ENCODE results near the gene CCR6.

DNA sequence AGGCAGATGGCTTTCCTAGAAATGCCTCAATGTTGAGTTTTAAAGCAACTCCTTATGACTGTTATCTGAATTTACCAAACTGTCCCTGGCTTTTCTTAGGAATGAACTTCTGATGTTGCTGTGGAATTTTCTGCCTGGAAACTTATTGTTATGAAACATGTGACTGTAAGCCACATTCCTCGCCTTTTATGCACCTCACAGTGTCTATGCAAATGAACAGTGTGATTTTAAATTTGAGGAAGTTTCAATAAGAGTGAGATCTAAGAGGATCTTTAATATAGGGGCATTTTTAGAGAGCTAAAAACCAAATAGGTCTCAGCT lies 2.4 kb upstream of the CCR6 start:
- TF ChIP-seq, protein P1, sequence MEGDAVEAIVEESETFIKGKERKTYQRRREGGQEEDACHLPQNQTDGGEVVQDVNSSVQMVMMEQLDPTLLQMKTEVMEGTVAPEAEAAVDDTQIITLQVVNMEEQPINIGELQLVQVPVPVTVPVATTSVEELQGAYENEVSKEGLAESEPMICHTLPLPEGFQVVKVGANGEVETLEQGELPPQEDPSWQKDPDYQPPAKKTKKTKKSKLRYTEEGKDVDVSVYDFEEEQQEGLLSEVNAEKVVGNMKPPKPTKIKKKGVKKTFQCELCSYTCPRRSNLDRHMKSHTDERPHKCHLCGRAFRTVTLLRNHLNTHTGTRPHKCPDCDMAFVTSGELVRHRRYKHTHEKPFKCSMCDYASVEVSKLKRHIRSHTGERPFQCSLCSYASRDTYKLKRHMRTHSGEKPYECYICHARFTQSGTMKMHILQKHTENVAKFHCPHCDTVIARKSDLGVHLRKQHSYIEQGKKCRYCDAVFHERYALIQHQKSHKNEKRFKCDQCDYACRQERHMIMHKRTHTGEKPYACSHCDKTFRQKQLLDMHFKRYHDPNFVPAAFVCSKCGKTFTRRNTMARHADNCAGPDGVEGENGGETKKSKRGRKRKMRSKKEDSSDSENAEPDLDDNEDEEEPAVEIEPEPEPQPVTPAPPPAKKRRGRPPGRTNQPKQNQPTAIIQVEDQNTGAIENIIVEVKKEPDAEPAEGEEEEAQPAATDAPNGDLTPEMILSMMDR (IDR thresholded peaks at IDR 0.05; ENCODE audit: control extremely low read depth in 1 of 3, insufficient read depth in 1 of 3, low read depth in 1 of 3, low read length in 3 of 3) = no peak
- TF ChIP-seq TEAD4 (IDR thresholded peaks at IDR 0.05; ENCODE audit: low read depth, low read length) = no peak
- no peak for TF ChIP-seq CTBP2 (IDR thresholded peaks at IDR 0.05; ENCODE audit: borderline replicate concordance, insufficient read depth, insufficient read length, low read length)
- TF ChIP-seq TAF1 (IDR thresholded peaks at IDR 0.05; ENCODE audit: low read depth, low read length) = no peak
- no peak for TF ChIP-seq YY1 (IDR thresholded peaks at IDR 0.05; ENCODE audit: low read depth, low read length)
- TF ChIP-seq, protein P2, sequence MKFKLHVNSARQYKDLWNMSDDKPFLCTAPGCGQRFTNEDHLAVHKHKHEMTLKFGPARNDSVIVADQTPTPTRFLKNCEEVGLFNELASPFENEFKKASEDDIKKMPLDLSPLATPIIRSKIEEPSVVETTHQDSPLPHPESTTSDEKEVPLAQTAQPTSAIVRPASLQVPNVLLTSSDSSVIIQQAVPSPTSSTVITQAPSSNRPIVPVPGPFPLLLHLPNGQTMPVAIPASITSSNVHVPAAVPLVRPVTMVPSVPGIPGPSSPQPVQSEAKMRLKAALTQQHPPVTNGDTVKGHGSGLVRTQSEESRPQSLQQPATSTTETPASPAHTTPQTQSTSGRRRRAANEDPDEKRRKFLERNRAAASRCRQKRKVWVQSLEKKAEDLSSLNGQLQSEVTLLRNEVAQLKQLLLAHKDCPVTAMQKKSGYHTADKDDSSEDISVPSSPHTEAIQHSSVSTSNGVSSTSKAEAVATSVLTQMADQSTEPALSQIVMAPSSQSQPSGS (IDR thresholded peaks at IDR 0.05; ENCODE audit: low read length) = no peak
- no peak for TF ChIP-seq EZH2 (IDR thresholded peaks at IDR 0.05; ENCODE audit: low read depth, low read length, severe bottlenecking)
- no peak for TF ChIP-seq POLR2A (IDR thresholded peaks at IDR 0.05; ENCODE audit: control extremely low read depth in 1 of 2, low read depth in 2 of 2, low read length in 2 of 2)
- TF ChIP-seq ASH2L (IDR thresholded peaks at IDR 0.05; ENCODE audit: low read length) = no peak

All from H1 (cell line).